Frontal cortex (tissue), 4 donors: Measurements from ENCODE around the gene ASMTL. TPM values are rescaled to one million over a fixed set of nuclear protein-coding genes. Genes with fewer than 3 reads are reported as not detected.
A peak's percentile ranks its signal among the peaks of the same experiment; 100 is the strongest.
"Not testable (repeated sequence)": the region's sequence is repeated elsewhere in the genome, so short reads cannot be mapped to it uniquely, and the experiment has no call there.

ENCODE experiments used
- DNase-seq, 2 donors: peaks; one replicate each; pipeline ENCODE4 v3.0.0; 2012; ENCODE audit warnings: low spot score in 2 of 2
- FAIRE-seq: peaks from 2 replicates; lab custom pipeline; 2012; peaks lifted over from hg19 to GRCh38; lab: Jason Lieb, UNC
- total RNA-seq: library from RNA; depleted of rRNA; stranded (reverse); fragments of >200 nt; gene quantifications from one replicate; pipeline ENCODE4 v1.2.3, GENCODE V29; 2014
- donor health status: control.
- donor health status: control.
- donor health status: control.

The ASMTL gene
- total RNA-seq, 1 donor from 2014 or later, result 10.6 TPM

DNA sequence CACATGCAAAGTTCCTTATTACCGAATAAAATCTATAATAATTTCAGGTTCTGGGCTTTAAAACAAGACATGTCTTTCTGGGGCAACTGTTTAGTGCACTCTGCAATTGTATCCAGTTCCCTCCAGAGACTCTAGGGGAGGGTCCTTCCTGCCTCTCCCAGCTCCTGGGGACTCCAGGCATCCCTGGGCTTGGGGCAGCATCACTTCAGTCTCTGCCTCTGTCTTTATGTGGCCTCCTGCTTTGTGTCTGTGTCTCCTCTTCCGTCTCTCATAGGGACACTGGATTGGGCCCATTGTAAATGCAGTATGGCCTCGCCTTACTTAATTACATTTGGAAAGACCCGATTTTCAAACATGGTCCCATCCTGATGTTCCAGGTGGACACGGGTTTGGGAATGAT is 10.9 kb upstream of the ASMTL start:
- FAIRE-seq, result no peak

DNA sequence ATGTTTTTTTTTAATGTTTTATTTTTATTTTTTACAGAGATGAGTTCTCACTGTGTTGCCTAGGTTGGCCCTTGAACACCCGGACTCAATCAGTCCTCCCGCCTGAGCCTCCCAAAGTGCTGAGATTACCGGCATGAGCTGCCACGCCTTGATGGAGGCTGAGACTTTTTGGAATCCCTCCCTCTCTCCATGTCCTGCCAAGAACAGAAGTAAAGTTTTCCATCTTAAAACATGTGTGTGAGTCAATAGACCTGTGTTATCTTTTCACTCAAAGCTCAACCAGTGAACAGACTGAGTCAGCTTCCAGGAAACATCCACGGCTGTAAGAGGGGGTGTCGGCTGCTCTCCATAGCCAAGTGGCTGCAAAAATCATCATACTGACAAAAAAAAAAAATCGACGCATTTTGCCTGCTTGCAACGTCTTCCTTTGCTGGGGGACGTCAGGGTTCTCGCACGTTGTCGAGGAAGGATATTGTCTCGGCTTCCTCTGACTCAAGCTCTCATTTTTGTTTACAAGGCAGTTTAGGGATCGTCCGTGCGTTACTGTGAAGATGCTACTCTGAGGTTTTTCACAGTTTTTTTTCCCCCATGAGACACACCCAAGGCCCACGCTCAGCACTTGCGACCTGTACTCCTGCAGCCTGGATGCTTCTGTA is 10.0 kb upstream of the ASMTL start:
- FAIRE-seq (no peak), DNase-seq (no peak)

More for the DNA sequence above, 10.9 kb upstream of the ASMTL start:
- no peak for DNase-seq

GRCh38 chrX:1462110-1462509 is 9.4 kb upstream of the ASMTL start:
- DNase-seq (no peak), FAIRE-seq (peak; percentile 91)

GRCh38 chrX:1455948-1456280 is 3.2 kb upstream of the ASMTL start:
- FAIRE-seq, result no peak
- no peak for DNase-seq

GRCh38 chrX:1453951-1454785 is 1.5 kb upstream of the ASMTL start:
- DNase-seq (peak; percentile 69 to 73), FAIRE-seq (no peak)

DNA sequence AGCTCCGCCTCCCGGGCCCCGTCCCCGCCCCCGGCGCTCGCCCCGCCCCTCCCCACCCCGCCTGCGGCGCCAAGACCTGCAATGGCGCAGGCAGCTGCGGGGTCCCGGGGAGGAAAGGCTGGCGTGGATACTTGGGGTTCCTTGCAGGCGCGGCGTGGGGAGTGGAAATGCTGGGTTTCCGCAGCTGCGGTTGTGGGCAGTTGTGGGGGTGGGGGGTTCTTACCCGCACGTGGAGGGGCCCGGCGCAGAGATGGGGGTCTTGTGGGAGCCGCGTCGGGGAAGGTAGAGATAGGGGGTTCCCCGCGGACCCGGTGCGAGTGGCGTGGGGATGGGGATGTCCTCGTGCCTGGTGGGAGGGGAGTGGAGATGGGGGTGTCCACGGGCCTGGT is 680 bp upstream of the ASMTL start:
- FAIRE-seq (no peak), DNase-seq (peak in 1 of 2 donors; percentile 50)

DNA sequence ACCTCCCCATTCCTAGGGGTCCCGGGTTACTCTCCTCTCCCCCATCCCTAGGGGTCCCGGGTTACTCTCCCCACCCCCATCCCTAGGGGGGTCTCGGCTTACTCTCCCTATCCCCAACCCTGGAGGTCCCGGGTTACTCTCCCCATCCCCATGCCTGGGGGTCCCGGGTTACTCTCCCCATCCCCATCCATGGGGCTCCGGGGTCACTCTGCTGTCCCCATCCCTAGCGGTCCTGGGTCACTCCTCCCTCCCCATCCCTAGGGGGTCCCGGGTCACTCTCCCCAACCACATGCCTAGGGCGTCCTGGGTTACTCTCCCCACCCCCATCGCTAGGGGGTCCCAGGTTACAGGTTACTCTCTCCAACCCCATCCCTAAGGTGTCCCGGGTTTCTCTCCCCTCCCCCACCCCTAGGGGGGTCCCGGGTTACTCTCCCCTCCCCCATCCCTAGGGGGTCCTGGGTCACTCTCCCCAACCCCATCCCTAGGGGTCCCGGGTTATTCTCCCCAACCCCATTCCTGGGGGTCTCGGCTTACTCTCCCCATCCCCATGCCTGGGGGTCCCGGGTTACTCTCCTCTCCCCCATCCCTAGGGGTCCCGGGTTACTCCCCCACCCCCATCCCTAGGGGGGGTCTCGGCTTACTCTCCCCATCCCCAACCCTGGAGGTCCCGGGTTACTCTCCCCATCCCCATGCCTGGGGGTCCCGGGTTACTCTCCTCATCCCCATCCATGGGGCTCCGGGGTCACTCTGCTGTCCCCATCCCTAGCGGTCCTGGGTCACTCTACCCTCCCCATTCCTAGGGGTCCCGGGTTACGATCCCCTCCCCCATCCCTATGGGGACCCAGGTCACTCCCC is 821 bp downstream of the ASMTL start:
- DNase-seq (no peak), FAIRE-seq (no peak)

- no peak for DNase-seq
- no peak for FAIRE-seq
These were observed 1.5 kb downstream of the ASMTL start for GRCh38 chrX:1451251-1451660.

- no peak for FAIRE-seq
These were observed 2.1 kb downstream of the ASMTL start for GRCh38 chrX:1450361-1451161.

DNA sequence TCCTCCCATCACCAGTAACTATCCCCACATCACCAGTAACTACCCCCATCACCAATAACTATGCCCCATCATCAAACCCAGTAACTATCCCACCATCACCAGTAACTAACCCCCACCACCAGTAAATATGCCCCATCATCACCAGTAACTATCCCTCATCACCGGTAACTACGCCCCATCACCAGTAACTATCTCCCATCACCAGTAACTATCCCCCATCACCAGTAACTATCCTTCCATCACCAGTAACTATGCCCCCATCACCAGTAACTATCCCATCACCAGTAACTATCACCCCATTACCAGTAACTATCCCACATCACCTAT is 2.9 kb downstream of the ASMTL start:
- DNase-seq (no peak), FAIRE-seq (no peak)

More at GRCh38 chrX:1450361-1451161, 2.1 kb downstream of the ASMTL start:
- no peak for DNase-seq

- FAIRE-seq, result no peak
- DNase-seq, result no peak
These were observed 3.5 kb downstream of the ASMTL start for GRCh38 chrX:1449036-1449822.

GRCh38 chrX:1448573-1449001 is 4.1 kb downstream of the ASMTL start:
- not testable (repeated sequence) for DNase-seq, FAIRE-seq

DNA sequence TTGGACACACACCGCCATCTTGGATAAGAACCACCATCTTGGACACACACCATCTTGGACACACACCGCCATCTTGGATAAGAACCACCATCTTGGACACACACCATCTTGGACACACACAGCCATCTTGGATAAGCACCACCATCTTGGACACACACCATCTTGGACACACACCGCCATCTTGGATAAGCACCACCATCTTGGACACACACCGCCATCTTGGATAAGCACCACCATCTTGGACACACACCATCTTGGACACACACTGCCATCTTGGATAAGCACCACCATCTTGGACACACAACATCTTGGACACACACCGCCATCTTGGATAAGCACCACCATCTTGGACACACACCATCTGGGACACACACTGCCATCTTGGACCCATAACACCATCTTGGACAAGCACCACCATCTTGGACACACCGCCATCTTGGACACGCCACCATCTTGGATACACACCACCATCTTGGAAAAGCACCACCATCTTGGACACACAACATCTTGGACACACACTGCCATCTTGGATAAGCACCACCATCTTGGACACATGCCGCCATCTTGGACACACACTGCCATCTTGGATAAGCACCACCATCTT is 4.6 kb downstream of the ASMTL start:
- not testable (repeated sequence) for FAIRE-seq, DNase-seq

DNA sequence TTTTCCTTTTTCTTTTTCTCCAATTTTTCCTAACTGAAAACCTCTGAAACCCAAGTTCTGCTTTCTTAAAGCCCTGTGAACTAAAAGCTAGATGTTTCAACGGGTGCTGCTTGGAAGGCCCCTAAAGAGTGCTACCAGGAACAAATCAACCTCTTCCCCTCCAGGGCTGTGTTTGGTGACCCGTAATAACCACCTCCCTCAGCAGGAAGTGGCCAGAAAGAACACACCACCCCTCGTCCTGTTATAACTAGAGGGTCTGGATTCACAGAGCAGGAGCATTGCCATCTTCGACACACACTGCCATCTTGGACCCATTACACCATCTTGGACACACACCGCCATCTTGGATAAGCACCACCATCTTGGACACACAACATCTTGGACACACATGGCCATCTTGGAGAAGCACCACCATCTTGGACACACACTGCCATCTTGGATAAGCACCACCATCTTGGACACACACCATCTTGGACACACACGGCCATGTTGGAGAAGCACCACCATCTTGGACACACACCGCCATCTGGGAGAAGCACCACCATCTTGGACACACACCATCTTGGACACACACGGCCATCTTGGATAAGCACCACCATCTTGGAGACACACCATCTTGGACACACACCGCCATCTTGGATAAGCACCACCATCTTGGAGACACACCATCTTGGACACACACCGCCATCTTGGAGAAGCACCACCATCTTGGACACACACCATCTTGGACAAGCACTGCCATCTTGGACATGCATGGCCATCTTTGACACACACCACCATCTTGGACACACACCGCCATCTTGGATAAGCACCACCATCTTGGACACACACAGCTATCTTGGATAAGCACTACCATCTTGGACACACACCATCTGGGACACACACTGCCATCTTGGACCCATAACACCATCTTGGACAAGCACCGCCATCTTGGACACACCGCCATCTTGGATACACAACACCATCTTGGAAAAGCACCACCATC is 5.4 kb downstream of the ASMTL start:
- DNase-seq, FAIRE-seq: not testable (repeated sequence)

- no peak for DNase-seq
These were observed 7.9 kb downstream of the ASMTL start for GRCh38 chrX:1444561-1445500.

GRCh38 chrX:1443496-1444075 is 9.1 kb downstream of the ASMTL start:
- FAIRE-seq (no peak), DNase-seq (no peak)

More at GRCh38 chrX:1444561-1445500, 7.9 kb downstream of the ASMTL start:
- FAIRE-seq, result no peak
